G401 (cell line): Measurements from ENCODE around the gene ADGRA1. TPM values are rescaled to one million over a fixed set of nuclear protein-coding genes. Genes with fewer than 3 reads are reported as not detected.

Source experiments
- DNase-seq: peaks from one replicate; pipeline ENCODE4 v3.0.0-alpha.2; 2015; ENCODE audit warnings: low spot score
- in situ Hi-C: cut with HindIII; loops from 2 replicates; pipeline ENCODE4 v1.10.0; 2016; ENCODE audit warnings: low sequenced_read_pairs, mixed read lengths
- total RNA-seq: library from RNA; depleted of rRNA; stranded (reverse); fragments of >200 nt; shearing (Covaris generic); gene quantifications from 2 replicates; pipeline ENCODE4 v1.2.3, GENCODE V29; 2014

ADGRA1 gene
- total RNA-seq, 1 experiment from 2014 or later: not detected

DNA sequence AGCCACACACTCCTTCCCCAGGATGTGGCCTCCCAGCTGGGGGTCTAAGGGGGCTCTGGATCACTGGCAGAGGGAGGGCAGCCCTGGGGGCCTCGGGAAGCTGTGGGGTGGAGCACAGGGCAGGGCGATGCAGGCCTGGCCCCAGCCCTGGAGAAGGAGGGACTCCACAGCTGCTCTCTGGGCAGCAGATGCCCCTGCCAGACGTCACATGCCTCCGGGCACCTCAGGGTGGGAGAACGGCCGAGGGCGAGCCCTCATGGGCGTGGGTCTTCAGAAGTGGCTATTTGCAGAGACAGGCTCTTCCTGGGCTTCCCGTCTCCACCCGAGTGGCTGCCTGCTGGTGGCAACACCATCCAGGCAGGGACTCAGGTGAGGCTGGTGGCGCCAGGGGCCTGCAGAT is 16.0 kb upstream of the ADGRA1 start:
- no peak for DNase-seq
- in situ Hi-C loops: no loop called here

DNA sequence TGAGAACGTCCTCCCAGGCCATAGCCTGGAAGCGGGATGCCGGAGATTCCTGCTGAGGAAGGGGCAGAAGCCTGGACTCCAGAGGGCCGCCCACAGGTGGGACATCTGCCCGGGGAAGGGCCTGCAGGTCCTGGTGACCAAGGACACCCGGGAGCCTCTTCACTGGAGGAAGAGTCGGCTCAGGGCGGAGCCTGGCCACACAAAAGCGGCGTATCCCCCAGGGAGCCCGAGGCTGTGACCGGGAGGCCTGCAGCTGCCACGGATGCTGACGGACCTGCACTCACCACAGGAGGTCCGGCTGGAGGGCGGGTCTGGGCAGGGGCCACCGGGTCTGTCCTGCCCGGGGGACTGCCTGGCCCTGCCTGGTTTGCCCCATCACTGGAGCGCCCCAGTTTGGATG is 15.5 kb upstream of the ADGRA1 start:
- in situ Hi-C loops: no loop called here
- DNase-seq: no peak

DNA sequence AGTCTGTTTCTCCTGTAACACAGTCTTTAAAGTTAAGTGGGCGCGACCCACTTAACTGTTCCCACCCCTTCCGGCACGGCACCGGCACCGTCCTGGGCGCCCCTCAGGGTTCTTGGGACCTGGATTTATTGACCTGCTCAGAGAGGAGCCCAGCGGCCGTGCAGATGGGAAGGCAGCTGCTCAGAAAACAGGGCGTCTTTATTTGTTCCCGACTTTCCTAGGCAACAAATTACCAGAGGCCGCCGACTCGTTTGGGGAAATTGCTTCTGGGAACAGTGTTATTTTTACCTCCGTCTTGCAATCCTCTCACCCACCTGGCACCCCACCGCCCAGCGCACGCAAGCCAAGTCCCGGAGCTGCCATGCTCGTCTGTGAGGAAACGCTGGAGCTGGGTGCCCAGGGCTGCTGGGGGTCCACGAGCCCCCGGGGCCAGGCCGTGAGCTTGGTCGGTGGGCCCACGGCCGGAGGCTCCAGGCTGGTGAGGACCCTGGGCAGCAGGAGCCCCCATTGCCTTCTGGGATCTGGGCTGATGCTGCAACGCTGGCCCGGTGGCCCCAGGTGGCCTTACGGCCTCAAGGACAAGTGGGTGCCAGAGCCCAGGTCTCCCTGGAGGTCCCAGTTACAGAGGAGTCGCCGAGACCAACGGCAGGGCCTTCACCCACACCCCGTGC is 14.9 kb upstream of the ADGRA1 start:
- in situ Hi-C loops: no loop called here
- DNase-seq: no peak

DNA sequence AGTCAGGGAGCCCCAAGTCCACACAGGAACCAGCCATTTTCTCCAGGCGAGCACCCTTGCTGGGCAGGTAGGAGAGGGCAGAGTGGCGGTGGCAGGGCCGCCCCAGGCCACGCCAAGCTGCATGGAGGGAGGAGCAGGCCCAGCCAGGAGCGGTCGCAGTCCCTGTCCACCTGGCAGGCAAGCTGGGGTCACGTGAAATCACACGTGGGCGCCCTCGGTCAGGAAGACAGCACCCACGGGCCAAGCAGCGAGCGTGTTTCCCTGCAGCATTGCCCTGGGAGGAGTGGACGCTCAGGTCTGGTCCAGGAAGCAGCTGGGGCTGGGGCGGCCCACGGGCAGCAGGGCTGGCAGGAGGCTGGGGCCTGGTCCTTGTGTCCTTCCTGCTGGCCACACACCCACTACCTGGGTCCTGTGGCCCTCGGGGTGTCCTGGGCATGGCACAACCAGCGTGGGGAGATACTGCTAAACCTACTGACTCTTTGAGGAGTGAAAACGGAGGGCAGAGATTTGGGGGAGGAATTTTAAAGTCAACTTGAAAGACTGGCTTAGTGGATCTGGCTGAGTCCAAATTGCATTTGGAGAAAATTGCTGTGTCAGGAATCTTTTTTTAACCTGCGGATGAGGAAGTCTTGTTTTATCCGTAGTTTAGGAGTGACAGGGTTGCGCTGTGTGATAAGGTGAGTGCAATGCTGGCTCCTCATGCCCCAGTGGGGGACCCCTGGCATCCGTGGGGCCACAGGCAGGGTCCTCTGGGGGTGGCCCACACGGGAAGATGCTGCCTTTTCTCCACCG is 12.2 kb upstream of the ADGRA1 start:
- no peak for DNase-seq
- in situ Hi-C loops: no loop called here

DNA sequence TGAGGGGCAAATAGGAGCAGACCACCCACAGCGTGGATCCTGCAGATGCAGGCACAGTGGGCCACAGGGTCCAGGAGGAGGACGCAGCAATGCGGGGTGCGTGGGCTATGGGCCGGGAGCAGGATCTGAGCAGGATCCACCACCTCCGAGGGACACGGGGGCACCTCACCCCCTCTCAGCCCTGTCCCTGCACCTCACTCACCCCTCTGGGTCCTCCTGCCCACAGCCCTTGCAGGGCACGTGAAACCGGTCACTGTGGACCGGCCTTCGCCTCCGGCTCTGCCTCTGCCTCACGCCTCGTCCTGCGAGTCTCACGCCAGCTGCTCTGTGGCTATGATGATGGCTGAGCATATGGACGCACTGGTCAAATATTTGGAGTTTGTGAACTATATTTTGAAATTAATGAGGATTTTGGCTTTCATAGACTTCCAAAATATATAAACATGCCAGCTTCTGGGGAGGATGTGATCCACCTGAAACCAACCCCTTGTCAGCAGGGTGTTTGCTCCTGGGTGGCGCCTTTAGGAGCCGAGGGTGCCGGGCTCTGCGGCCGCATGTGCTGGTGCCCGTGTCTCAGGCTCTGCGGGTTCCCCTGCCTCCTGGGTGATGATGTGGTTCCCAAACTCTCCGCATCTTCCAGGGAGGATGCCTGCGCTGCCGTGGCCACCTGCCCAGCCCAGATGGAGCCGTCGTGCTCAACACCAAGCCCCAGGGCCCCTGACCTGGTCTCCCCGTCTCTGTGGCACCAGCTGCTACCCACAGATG is 11.3 kb upstream of the ADGRA1 start:
- in situ Hi-C loops: no loop called here
- DNase-seq: no peak

DNA sequence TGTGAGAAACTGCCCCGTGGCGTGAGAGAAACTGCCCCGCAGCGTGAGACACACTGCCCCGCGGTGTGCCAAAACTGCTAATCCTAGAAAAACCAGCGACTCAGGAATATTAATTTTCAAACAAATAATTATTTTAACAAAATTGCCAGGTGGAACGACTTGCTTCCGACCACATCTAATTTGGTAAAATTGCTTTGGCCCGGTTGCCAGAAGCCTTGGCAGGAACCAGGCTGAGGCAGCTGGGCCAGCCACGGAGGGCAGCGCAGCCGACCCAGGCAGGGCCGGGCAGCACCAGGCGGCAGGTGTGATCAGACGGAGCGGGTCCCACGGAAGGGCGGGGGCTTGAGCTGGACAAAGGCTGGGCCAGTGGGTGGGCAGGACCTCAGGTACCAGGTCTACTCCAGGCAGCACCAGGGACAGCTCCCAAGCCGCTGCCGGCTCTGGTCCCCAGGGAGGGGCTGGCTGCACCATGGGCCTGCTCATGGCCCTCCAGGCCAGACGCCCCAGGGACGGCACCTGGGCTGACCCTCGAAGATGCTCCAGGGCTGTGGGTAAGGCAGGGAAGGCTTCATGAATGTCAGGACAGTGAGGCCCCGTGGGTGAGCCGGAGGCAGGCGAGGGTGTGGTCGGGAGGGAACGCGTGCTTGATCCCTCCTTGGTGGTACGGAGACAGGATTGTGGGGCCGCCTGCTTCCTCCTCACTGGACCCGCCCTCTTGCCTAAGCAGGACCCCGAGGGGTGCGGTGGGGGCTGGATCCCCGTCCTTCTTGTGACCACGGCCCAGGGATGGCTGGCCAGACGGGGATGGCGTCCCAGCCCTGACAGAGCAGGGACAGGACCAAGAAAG is 7.7 kb upstream of the ADGRA1 start:
- peak; percentile 70 for DNase-seq
- in situ Hi-C loops: no loop called here

DNA sequence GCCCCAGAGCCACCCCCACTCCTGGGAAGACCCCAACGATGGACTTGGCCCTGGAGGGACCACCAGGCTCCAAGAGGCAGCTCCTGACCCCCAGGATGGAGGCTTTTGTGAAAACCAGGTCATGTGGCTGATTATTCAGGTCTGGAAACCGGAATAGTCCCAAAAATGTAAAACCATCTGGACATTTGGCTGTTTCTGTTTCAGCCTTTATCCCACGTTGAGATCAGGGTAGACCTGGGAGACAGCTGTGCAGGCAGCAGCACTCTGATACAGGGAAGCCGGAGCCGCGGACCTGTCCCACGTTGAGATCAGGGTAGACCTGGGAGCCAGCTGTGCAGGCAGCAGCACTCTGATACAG is 7.1 kb upstream of the ADGRA1 start:
- DNase-seq: peak; percentile 60
- in situ Hi-C loops: no loop called here

DNA sequence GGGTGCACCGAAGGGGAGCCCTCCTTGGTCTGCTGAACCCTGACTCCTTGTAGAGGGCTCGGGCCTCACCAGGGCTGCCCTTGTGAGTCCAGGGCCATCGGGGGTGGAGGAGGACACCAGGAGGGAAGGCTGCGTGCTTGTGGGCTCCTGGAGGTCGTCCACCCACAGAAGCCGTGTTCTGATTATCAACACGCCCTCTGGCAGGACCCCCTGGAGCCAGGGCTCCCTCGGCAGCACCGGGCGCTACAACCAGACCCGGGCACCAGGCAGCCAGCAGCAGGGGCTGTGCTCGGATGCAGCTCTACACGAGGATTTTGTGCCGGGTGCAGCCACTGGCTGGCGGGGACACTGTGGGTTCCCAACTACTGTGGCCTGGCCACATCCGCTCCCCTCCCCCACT is 6.1 kb upstream of the ADGRA1 start:
- in situ Hi-C loops: no loop called here
- no peak for DNase-seq

DNA sequence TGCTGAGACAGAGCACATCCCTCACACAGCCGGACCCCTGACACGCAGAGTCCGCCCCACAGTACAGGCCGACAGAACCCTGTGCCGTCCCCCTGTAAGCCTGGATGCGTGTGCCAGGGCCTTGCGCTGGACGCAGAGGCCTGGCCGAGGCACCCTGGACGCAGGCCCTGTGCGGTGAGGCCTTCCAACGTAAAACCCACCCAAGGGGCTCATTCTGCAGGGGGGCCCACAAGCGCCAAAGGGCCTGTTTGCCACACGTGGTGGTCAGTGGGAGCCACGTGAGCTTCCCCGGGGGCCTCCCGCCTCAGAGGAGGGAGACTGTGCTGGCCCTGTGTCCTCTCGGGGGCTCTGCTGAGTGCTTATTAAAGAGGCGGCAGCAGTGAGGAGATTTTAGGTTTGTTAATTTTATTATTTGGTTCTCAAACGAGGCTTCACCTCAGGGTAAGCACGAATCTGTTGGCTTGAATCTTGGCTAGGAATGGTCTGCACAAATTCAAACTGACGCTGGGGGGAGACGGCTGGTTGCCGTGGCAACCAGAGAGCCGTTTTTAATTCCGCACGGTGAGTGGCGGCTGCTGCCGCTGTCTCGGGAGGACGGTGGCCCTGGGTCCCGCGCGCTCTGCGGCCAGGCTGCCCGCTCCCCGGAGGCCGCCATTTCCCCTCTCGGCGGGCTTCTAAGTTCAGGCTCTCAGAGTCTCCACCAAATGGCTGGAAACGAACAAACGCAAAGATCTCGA is 4.9 kb upstream of the ADGRA1 start:
- in situ Hi-C loops: no loop called here
- DNase-seq: peak; percentile 69

DNA sequence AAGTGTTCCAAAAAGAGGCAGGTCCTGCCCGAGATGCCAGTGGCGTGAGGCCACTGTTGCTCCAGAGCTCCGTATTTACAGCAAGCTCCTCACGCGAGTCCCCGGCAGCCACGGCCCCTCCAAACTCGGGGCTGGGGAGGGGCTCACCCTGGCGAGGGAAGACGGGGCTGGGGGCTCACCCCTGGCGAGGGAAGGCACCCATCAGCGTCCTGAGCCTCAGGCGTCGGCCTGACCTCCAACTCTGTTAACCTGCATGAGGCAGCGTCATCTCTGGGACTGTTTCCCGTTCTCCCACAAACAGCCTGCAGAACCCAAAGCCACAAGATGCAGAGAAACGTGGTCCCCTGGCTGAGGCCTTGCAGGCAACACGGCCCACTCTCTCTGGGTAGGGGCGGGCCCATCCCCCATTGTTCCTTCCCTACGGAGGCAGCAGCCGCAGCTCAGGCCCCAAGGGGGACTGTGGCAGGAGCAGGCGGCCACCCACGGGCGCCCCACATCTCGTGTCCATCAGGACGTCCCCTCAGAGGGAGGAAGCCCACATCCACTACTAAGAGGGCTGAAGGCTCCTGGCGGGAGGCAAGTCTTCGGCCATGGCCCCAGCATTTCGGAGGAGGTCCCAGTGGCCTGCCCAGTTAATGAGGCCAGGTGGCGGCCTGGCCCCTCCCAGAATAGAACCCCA is 4.2 kb upstream of the ADGRA1 start:
- DNase-seq: no peak
- in situ Hi-C loops: no loop called here

DNA sequence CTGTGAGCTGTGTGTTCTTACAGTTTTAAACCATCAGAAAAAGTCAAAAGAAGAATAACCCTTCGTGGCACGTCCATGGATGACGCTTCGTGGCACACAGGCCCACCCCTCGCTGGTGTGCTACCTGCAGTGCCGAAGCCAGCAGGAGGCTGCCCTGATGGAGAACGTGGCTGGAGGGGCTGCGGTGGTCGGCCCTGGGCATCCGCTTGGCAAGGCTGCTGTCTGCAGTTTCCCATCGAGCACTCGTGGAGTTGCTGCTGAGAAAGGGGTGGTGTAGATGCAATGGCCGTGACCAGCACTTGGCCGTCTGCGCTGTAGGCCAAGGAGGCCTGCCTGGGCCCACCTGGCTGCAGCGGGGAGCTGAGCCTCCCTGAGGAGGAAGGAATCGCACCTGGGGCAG is 3.2 kb upstream of the ADGRA1 start:
- DNase-seq: no peak
- in situ Hi-C loops: no loop called here

DNA sequence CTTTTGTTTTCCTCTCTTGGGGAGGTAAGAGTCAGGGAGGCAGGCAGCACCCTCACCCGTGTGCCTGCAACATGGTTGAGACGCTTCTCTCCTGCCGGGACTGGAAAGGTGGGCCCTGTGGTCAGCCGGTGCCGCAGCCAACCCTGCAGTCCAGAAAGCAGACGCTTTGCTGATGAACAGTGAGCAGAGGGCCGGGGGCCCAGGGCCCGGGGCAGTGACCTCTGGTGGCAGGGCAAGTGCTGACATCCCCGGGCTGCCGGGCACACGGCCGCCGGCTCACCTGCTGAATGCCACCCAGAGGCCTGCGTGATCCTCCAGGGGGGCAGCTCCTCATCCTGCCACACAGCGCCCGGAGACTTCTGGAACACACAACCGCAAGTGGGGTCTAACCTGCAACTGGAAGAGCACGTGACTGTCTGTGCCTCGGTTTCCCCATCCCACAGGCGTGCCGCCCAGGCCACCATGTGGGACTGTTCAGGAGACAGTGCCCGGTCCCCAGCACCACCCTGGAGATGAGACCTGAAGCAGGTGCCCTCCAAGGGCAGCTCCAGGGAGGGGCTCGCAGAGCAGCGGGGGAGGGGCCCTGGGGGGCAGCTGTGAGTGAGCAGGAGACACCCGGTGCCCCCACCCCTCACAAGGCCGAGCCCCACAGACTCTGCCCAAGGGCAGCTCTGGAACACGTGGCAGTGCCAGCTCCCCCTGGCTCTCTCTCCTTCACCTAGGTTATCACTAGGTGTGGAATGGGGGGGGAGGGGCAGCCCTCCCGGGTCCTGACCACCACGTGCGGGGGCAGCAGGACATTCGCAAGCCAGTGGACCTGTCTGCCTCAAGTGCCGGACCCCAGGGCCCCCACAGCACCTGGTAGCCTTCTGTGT is 2.2 kb upstream of the ADGRA1 start:
- no peak for DNase-seq
- in situ Hi-C loops: no loop called here

DNA sequence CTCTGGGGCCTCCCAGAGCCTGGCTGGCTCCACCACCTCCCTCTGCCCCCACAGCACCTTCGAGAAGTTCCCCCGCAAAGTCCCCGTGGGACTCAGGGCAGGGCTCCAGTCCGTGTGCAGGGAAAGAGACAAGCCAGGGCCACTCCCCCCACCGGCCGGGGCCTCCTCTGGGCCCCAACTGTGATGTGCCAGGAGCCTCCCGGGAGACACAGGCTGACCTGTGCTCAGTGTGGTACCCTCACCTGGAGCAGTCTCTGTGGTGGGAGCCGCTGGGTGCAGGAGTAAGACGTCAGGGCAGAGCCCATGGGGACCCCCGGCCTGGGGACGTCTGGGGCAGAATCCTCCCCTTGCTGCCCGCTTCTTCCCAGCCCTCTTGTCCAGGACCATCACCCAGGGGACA is 1.5 kb upstream of the ADGRA1 start:
- no peak for DNase-seq
- in situ Hi-C loops: no loop called here

DNA sequence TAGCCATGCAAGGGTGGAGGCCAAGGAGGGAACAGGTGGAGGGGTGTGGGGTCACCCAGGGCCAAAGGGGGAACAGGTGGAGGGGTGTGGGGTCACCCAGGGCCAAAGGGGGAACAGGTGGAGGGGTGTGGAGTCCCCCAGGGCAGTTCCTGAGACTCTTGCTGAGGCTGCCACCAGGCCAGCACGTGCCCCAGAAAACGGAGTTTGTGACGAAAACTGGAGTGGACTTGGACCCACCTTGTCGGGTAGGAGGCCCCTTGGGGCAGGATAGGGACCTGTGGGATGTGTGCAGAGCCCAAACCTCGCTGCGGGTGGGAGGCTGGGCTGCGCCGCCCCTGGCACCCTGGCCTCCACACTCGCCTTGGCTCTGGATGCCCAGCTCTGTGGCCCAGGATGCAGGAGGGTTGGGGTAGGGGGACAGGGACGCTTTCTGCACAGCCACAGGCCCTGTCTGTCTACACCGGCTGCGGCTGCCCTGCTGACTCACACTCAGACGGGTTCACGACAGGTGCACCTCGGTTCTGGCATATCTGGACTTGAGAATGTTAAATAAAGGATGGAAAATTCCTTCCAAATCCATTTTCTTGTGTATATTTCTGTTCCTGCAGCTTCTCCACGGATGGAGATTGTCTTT is 562 bp upstream of the ADGRA1 start:
- in situ Hi-C loops: no loop called here
- DNase-seq: no peak

DNA sequence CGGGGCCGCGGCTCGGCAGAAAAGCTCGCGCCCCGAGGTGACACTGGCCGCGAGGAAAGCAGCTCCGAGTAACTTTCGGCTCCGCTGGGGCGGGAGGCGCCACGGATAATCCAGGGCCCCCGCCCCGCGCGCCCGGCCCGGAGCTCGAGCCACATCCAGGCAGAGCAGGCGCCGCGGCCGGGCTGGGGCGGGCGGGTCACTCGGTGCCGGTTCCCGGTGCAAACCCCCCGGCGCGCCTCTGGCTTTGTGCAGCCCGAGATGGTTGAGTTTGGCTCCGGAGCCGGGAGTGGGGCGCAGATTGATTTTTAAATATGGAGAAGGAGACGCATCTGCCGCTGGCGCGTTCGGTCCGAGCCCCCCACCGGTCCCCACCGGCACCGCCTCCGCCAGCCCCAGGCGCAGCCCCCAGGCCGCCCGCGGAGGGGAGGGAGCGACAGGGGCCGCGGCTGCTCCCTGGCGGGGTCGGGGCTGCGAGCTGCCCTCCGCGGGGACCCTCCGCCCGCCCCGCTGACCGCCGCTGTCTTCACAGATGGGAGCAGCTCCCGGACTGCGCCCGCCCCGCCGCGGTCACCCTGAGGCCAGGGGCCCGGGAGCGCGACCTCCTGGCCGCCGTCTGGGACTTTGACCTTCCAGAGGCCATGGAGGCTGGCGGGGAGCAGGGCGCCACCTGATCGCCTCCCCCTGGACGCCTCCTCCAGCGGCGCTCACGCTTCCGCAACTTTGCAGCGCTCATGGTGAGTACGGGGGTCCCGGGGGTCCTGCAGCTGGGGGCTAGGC is 643 bp downstream of the ADGRA1 start:
- in situ Hi-C loops: no loop called here
- DNase-seq: no peak
